Erythroblast (primary cell): Measurements from ENCODE around the gene EDA.

Experiments
- GATA1 ChIP-seq: IDR thresholded peaks from 2 replicates; pipeline ENCODE4 v1.6.1; 2011; ENCODE audit warnings: low read depth, mild to moderate bottlenecking, control low read depth, low read length, moderate library complexity
- POLR2A ChIP-seq: IDR thresholded peaks from 2 replicates; pipeline ENCODE4 v1.6.1; 2011; ENCODE audit warnings: mild to moderate bottlenecking, low read length

- TF ChIP-seq POLR2A (no peak), GATA1 (no peak)
Measured at GRCh38 chrX:69932323-69932722, 316.4 kb downstream of the EDA start.
